Right lobe of liver (tissue), 6 donors: ENCODE results near the gene ITPR2. TPM values are rescaled to one million over a fixed set of nuclear protein-coding genes. Genes with fewer than 3 reads are reported as not detected.

ENCODE experiments used
- ATAC-seq, 4 donors: fragments of 200-7000 bp; cut with Tn5 transposase; one replicate each; pipeline ENCODE4 v1.9.1; 2020; ENCODE audit warnings: mild to moderate bottlenecking in 4 of 4, moderate library complexity in 4 of 4
- DNase-seq, 3 donors: peaks; one replicate each; pipeline ENCODE4 v3.0.0-alpha.2; 2020
- H3K27ac ChIP-seq, 3 donors: fragments of 200-600 bp; one replicate each; pipeline ENCODE4 v1.8.0; 2022
- H3K27me3 ChIP-seq, 2 donors: fragments of 200-600 bp; one replicate each; pipeline ENCODE4 v1.8.0; 2022
- H3K36me3 ChIP-seq, 4 donors: fragments of 200-600 bp; sonication (generic) in 1 of 4; one replicate each; pipeline versions ENCODE4 v1.5.1 to v1.8.0; 2017 to 2022; ENCODE audit warnings: control low read depth in 1 of 4
- H3K4me1 ChIP-seq, 4 donors: fragments of 200-600 bp; sonication (generic) in 1 of 4; one replicate each; pipeline versions ENCODE4 v1.5.1 to v1.8.0; 2017 to 2022; ENCODE audit warnings: control low read depth in 1 of 4
- H3K4me3 ChIP-seq, 3 donors: fragments of 200-600 bp; one replicate each; pipeline ENCODE4 v1.8.0; 2022
- H3K9me3 ChIP-seq, 4 donors: fragments of 200-600 bp; sonication (generic) in 1 of 4; one replicate each; pipeline versions ENCODE4 v1.5.1 to v1.8.0; 2017 to 2022; ENCODE audit warnings: control low read depth in 1 of 4
- POLR2A ChIP-seq: fragments of 450-650 bp; IDR thresholded peaks from one replicate; pipeline ENCODE4 v1.6.1; 2017; ENCODE audit warnings: antibody characterized with exemption, mild to moderate bottlenecking
- WGBS: methylation state at CpG from one replicate; pipeline ENCODE4 v1.1.6; 2018; ENCODE audit warnings: low coverage, low lambda C conversion rate; ENCODE audit not compliant: insufficient coverage; ENCODE audit errors: missing lambda C conversion rate; 5-methylcytosine and 5-hydroxymethylcytosine counted together
- intact Hi-C, 2 donors: fragments of 100-400 bp; cut with DNase I; formaldehyde crosslinking; loops; one replicate each; pipeline versions ENCODE4 v1.11.2 to v1.14.1; 2022
- total RNA-seq, 6 experiments: library from RNA; depleted of rRNA in 2 of 6; stranded (reverse); fragments of >200 nt in 2 of 6; fragmentation: NEBNext Ultra II Directional in 3 of 6; extraction: Animal tissue kit (Norgen Biotek cat#: 25700) in 3 of 6; gene quantifications; one replicate each; pipeline versions ENCODE4 v1.1.0 to v1.2.4, GENCODE V29; 2016 to 2023
- TF ChIP-seq, protein P1 (sequence below), 4 donors: fragments of 200-600 bp in 3 of 4; fragments of 450-650 bp in 1 of 4; IDR thresholded peaks; one replicate each; pipeline versions ENCODE4 v1.5.1 to v1.8.0; 2016 to 2022; ENCODE audit warnings: antibody characterized with exemption in 4 of 4, mild to moderate bottlenecking in 2 of 4
- donor health status: DM: no; HTN: yes; CAD: no.
- donor health status: DM: no; HTN: no; CAD: no.
- donor health status: DM: no; HTN: no; CAD: no.
- donor health status: DM: no; HTN: yes; CAD: no.
- donor health status: DM: no; HTN: yes; CAD: no.

The ITPR2 gene
- total RNA-seq, 6 experiments from 2014 or later, result 39.3 to 114 (median 57.2) TPM

DNA sequence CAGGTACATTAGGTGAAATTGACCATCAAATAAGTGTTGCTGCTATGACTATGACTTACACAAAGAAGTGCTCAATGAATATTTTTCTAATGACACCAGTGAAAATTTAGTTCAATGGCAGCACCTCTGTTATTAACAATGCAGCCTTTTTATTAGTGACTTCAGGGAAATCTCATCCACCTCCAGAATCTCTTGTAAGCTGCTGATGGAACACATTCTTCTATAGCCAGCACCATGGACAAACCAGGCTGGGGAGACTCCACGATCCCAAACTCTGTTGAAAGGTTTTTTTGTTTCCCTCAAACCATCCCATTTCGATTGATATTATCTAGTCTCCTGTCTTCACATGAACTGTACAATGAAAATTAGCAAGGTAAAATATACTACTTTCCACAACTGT lies 265.9 kb downstream of the ITPR2 start:
- Histone ChIP-seq H3K4me3 (no peak overlapping the region), H3K9me3 (no peaks in the 10 kb centered on the region), H3K27me3 (no peaks in the 10 kb centered on the region), H3K36me3 (peaks cover 0 to 20% (median 0%) of the 10 kb centered on the region in 4 donors), H3K27ac (no peak overlapping the region), H3K4me1 (no peaks in the 10 kb centered on the region)
- TF ChIP-seq, protein P1, sequence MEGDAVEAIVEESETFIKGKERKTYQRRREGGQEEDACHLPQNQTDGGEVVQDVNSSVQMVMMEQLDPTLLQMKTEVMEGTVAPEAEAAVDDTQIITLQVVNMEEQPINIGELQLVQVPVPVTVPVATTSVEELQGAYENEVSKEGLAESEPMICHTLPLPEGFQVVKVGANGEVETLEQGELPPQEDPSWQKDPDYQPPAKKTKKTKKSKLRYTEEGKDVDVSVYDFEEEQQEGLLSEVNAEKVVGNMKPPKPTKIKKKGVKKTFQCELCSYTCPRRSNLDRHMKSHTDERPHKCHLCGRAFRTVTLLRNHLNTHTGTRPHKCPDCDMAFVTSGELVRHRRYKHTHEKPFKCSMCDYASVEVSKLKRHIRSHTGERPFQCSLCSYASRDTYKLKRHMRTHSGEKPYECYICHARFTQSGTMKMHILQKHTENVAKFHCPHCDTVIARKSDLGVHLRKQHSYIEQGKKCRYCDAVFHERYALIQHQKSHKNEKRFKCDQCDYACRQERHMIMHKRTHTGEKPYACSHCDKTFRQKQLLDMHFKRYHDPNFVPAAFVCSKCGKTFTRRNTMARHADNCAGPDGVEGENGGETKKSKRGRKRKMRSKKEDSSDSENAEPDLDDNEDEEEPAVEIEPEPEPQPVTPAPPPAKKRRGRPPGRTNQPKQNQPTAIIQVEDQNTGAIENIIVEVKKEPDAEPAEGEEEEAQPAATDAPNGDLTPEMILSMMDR (IDR thresholded peaks at IDR 0.05), result no peak
- no peak for TF ChIP-seq POLR2A
- intact Hi-C loops, result no loop called here
- WGBS, result 92% methylated on average over 2 of the region's 2 CpGs
- DNase-seq, result no peak
- no peak for ATAC-seq

DNA sequence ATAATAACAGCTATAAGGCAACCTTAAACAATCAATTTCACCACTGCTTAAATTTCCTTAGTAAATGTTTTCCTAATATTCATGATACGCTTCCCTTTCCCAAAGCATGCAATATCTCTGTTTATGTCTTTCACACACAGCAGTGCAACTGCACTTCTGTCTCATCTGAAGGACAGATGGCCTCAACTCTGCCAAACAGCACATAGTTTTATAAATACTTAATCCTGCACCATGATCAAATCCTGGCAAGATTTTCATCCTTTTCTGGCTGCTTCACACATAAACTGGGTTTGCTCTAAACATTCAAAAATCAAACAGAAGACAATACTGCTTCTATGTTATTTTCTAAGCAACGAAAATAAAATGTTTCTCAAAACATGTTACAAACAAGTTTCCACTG lies 266.3 kb downstream of the ITPR2 start:
- no peaks in the 10 kb centered on the region for H3K27me3 ChIP-seq
- 96% methylated on average over 2 of the region's 2 CpGs for WGBS
- no peaks in the 10 kb centered on the region for H3K4me1 ChIP-seq
- TF ChIP-seq POLR2A, result no peak
- TF ChIP-seq, protein P1 (IDR thresholded peaks at IDR 0.05), result no peak
- H3K4me3 ChIP-seq, result no peak overlapping the region
- H3K9me3 ChIP-seq, result no peaks in the 10 kb centered on the region
- no peak overlapping the region for H3K27ac ChIP-seq
- intact Hi-C loops, result no loop called here
- peaks cover 0 to 22% (median 0%) of the 10 kb centered on the region in 4 donors for H3K36me3 ChIP-seq
- ATAC-seq, result no peak
- no peak for DNase-seq

DNA sequence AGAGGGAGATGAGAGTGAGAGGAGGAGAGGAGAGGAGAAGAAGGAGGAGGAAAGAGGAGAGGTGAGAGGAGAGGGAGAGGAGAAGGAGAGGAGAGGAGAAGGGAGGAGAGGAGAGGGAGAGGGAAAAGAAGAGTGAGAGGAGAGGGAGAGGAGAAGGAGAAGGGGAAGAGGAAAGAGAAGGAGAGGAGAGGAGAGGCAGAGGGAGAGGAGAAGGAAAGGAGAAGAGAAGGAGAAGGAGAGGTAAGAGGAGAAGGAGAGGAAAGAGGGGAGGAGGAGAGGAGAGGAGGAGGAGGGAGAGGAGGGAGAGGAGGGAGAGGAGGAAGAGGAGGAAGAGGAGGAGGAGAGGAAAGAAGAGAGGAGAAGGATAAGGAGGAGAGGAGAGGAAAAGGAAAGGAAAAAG lies 266.8 kb downstream of the ITPR2 start:
- H3K9me3 ChIP-seq, result no peaks in the 10 kb centered on the region
- DNase-seq (no peak), ATAC-seq (no peak)
- H3K27ac ChIP-seq, result no peak overlapping the region
- TF ChIP-seq, protein P1 (IDR thresholded peaks at IDR 0.05), result no peak
- no peak for TF ChIP-seq POLR2A
- no peak overlapping the region for H3K4me3 ChIP-seq
- peaks cover 0 to 24% (median 0%) of the 10 kb centered on the region in 4 donors for H3K36me3 ChIP-seq
- intact Hi-C loops, result no loop called here
- no peaks in the 10 kb centered on the region for H3K4me1 ChIP-seq
- H3K27me3 ChIP-seq, result no peaks in the 10 kb centered on the region

DNA sequence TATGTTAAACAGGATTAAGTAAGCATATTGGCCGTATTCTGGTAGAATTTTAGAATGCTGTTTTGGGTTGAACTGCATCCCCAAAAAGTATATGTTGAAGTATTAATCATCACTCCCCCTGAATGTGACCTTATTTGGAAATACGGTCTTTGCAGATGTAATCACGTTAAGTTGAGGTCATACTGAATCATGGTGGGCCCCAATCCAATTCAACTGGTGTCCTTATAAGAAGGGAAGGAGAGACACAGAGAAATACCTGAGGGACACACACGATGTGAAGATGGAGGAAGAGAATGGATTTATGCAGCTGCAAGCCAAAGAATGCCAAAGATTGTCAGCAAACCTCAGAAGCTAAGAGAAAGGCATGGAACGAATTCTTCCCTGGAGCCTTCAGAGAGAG lies 268.6 kb downstream of the ITPR2 start:
- ATAC-seq (no peak), DNase-seq (no peak)
- TF ChIP-seq POLR2A, result no peak
- TF ChIP-seq, protein P1 (IDR thresholded peaks at IDR 0.05), result no peak
- Histone ChIP-seq H3K27me3 (no peaks in the 10 kb centered on the region), H3K36me3 (peaks cover 0 to 20% (median 0%) of the 10 kb centered on the region in 4 donors), H3K9me3 (no peaks in the 10 kb centered on the region), H3K4me1 (no peaks in the 10 kb centered on the region), H3K4me3 (no peak overlapping the region), H3K27ac (no peak overlapping the region)
- WGBS, result 65% methylated on average over 5 of the region's 5 CpGs
- intact Hi-C loops, result no loop called here

DNA sequence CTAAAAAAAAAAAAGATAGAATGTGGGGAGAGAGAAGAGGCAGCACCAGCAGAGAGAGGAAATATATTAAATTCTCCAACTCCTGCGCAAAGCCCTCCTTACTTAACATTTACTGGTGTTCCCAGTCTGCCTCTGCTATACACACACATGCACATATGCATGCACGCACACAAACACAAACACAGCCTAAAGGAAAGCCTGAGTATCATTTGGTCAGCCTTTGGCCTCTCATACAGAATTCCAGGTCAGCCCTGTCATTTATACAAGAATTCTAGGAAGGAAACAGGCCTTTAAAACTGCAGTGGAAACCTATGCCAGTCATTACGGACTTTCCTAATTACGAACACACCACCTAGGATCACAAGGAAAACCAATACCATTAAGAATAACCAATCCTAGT lies 269.4 kb downstream of the ITPR2 start:
- intact Hi-C loops, result no loop called here
- DNase-seq, result no peak
- TF ChIP-seq, protein P1 (IDR thresholded peaks at IDR 0.05), result no peak
- TF ChIP-seq POLR2A, result no peak
- no peaks in the 10 kb centered on the region for H3K27me3 ChIP-seq
- peaks cover 0 to 20% (median 0%) of the 10 kb centered on the region in 4 donors for H3K36me3 ChIP-seq
- H3K27ac ChIP-seq, result no peak overlapping the region
- ATAC-seq, result no peak
- WGBS, result 79% methylated on average over 2 of the region's 4 CpGs
- no peak overlapping the region for H3K4me3 ChIP-seq
- no peaks in the 10 kb centered on the region for H3K4me1 ChIP-seq
- H3K9me3 ChIP-seq, result no peaks in the 10 kb centered on the region
